HG03175 (cell line): ENCODE data around the gene BACE2.

Experiments used
- ATAC-seq: cut with Tn5 transposase; IDR thresholded peaks from one replicate; pipeline ENCODE4 v1.9.1; 2021; ENCODE audit warnings: mild to moderate bottlenecking, moderate library complexity; ENCODE audit not compliant: unreplicated experiment

Gene BACE2

DNA sequence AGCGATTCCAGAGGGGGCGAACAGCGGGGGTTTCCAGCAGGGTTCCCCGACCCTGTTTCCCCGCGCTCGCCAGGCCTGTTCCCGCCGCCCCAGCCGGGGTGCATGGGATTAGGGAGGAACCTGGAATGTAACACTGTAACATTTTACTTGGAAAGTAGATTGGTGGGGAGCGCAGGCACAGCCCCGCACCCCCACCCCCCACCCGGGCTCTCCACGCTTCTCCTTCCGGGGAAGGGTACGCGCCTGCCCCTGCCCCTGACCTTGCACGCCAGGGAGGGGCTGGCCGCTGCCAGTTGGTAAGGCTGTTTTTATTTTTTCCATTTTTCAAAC is 149.1 kb downstream of the BACE2 start:
- ATAC-seq, result no peak

DNA sequence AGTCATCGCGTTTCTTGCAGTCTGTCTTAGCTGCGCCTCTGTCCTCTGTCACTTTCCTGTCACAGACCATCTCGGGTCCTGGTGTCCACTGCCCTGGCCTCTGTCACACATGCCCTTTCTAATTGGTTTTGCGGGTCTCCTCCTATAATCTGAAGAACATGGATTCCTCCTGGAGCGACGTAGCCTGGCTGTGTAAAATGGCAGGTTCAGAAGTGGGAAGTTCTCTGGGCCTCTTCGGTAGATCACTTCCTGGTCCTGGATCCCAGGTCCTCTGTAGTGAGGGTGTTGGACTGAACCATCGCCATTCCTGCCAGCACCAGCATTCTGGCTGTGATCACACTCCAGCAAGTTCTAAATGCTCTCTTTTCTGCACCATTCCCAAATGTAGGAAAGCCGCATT is 149.5 kb downstream of the BACE2 start:
- ATAC-seq, result no peak

DNA sequence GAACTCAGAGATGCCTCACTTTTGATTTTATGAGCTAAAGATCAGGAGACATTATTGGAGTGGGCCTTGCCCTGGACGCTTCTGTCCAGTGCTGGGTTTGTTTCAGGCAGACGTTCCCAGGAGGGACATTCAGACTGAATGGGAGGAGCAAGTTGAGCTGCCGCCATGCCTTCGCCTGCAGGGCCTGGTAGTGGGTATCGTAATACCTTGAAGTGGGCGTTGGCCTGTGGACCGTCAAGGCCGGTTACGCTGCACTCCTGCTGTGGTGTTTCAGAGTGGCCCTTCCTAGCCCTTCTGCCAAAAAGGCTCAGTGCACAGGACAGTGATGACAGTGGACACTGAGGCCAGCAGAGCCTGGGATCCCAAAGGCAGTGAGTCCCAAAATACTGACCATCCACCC is 150.3 kb downstream of the BACE2 start:
- ATAC-seq, result no peak

DNA sequence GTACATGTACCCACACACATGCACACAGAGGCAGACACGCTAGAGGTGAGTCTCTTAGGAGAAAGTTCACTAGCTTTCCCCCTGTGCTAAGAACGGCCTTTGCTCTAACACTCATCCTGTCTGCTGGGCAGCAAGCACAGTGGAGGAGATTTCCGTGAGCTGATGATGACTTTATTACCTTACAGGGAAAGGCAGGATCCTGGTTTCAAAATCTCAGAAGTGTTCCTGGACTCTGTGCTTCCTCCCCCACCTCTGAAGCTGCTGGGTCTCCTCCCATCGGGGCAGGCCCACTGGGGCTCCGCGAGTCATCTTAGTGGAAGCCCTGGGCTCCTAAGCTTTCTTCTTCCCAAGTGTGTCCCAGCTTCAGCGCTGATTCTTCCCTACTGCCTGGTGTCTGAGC is 151.3 kb downstream of the BACE2 start:
- no peak for ATAC-seq

DNA sequence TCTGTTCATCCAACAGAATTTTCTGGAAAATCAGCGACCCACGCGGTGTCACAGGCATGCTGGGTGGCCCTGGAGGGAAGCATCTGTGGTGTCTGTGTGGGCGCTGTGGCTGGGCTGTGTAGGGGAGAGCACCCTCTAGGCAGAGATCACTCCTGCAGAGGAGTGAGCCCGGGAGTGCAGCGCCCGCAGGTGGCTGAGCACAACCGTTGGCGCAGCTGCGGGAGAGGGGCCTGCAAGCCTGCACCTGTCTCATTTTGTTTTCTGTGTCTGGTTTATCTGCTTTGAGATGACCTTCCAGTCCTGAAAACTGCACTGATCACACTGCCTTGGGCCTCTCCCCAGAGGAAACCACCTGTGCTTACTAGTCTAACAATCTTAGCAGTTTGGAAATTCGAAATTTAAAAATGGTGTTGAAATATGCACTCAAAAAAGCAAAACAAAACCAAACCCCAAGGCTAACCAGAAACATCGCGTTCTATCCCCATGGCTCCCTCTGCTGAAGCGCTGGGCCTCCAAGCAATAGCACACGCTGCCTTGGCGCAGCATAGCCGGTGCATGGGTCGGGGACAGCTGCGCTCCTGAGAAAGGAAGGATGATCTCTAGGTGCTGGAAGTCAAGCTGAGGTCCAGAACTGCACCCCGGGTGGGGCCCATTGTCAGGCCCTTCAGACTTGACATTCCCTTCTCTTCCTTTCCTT is 153.4 kb downstream of the BACE2 start:
- no peak for ATAC-seq

DNA sequence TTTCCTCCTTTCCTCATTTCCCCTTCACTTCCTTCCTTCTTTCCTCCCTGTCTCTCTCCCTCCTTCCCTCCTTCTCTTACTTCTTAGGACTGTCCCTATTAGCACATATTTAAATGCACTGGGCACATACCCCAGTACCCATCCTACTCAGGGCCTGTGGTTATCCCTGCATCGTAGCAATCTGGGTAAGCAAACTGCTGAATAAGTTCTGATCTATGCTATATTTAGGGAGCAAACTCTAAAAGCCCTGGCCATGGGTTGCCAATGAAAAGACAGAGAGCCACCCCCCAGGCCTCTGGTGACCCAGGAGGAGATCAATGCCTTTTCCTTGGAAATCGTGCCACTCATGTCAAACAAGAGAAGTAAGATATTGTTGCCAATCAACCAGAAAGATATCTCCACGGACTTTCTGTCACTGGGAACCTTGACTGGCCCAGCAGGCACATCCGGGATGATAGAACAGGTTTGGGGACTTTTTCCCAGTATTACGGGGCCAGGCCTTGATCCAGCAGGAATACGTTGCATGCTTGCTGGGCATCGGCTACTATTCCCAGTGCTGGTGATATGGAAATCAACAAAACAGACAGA is 154.0 kb downstream of the BACE2 start:
- no peak for ATAC-seq

DNA sequence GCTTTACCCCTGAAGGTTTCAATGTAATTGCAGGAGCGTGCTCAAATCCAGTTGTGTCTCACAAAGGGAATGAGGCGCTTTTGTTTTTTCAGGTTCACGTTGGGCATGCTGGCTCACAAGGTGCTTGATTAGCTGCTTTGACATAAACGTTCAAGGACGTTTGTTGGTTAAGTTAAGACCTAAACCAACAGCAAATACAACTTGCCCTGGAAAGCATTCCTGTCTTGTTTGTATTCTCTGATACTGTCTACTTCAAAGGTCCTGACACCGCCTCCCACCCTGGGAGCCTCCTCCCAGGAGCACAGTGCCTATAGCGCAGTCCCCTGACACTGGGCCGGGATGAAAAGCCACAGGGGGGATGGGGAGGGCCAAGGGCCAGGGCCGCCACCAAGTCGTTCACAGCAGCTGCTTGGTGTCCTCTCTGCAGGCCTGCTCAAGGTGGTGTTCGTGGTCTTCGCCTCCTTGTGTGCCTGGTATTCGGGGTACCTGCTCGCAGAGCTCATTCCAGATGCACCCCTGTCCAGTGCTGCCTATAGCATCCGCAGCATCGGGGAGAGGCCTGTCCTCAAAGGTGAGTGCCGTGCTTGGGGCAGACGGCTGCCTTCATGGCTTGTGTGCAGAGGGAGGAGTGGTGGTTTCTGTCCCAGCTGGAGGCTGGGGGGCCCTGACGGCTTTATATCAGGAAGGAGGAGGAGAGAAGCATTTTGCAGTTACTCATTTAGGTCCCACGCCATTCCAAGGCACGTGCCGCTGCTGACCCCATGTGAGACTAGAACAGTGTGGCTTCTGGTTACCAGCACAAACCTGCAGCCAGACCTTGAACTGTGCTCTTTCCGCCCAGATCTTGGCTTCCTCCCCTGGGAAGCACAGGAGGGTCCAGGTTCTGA is 154.8 kb downstream of the BACE2 start:
- no peak for ATAC-seq

DNA sequence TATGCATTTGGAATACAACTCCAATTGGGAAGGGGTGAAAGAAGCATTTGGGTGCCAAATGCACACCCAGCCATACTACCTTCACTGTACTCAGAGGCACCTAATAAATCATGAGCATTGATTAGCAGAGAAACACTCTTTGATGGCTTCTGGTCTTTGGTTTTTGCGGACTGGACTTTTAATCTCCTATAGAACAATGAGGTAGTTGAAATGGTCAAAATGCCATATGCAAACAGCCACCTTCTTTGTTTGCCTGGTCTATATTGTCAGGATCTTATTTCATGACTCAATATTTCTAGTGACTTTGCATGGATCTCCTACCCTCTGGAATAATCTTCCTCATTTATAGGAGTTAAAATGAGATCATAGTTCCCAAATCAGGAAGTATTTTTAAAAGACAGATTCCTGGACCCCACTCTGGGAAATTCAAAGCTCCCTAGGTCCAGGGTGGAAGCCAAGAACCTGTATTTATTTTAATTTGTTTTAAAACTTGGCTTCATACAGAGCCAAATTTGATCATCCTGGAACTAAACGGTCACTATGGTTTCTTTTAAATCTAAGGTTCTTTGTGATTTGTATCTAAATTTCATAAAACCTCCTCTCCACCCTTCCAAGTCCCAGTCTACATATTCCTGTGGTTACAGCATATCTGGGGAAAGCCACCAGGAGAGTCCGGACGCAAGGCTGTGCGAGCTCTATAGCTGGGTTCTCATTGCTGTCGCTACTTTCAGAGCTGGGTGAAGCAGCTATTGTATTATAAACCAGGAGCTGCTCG is 157.4 kb downstream of the BACE2 start:
- no peak for ATAC-seq

DNA sequence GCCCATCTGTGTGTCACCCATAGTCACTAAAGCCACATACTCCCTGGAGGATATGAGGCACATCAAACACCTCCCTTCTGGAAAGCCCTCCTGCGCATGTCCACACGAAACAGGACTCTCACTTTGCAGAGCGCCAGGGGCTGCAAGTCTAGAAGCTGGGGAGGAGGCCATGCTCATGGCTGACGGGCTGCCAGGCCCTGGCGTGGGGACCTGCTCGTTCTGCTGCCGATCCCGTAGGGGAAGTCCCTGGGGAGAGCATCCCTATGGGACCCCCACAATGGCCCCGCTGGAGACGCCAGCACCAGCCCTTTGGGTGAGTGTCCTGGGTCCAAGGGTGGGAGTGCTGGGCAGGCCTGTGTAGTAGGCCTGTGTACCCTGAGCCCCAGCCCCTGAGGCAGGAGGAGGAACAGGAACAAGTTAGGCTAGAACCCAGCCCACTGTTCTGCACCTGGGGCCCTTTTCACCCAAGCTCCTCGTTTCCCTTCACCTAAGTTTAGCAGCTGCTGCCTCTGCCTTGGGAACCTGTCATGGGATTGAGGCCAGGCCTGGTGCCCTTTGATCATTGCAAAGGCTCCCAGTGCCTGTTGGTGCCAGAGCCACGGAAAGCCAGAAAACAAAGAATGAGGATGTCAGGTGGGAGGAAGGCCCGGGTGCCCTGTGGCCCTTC is 158.6 kb downstream of the BACE2 start:
- no peak for ATAC-seq

DNA sequence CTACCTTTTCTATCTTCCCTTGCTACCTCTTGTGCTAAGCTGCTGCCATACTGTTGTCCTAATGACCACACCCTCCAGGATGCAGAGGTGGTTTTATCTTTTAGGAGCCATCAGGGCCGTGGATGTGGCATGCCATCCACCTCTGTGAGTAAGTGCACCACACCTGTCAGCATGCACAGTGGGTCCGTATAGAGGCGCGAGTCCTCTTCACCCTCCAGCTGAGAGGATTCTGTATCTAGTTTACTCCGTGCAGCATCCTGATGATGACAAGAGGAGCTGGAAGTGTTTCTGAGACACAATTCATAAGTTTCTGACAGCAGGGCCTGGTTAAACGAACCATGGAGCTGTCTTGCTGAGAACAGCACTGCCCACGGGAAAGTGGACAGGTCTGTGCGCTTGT is 159.8 kb downstream of the BACE2 start:
- no peak for ATAC-seq

DNA sequence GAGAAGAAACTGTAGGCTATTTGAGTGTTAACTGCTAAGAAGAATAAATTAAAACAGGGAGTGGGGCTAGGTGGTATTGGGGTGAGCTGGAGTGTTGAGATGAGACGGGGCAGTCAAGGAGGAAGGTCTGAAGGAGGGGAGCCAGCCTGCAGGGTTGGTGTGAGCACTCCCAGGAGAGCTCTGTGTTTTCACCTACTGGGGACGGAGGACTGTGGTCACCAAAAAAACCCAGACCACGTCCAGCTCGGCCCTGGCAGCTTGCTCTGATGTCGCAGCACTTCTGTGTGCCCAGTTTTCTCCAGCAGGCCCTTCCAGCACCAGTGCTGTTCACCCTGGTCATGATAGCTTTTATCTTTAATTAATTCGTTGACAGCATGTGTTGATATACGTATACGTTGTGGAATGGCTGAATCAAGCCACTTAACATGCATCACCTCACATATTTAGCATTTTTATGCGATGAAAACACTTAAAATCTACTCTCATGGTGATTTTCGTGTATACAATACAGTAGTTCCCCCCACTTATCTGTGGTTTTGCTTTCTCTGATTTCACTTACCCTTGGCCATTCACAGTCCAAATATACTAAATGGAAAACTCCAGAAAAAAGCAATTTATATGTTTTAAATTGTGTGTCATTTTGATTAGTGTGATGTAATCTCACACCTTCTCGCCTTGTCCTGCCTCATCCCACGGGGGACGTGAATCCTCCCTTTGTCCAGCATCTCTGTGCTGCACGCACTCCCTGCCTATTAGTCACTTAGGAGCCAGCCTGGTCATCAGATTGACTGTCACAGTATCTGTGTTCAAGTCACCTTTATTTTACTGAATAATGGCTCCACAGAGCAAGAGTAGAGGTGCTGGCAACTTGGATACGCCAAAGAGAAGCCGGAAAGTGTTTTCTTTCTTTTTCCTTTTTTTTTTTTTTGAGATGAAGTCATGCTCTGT is 161.0 kb downstream of the BACE2 start:
- ATAC-seq, result no peak
